ENCODE results near the gene TWNK. TPM values are rescaled to one million over a fixed set of nuclear protein-coding genes. Genes with fewer than 3 reads are reported as not detected.

Gene TWNK
- total RNA-seq, 2 donors from 2014 or later = 1.8 to 2.3 TPM

- Histone ChIP-seq H3K4me1 (peaks cover 34% of the 10 kb centered on the region), H3K27ac (no peak overlapping the region), H3K4me3 (no peak overlapping the region), H3K36me3 (replicated peaks in 1 of 2; ENCODE audit: insufficient read depth in 1 of 2, low read depth in 2 of 2) (peaks cover 0 to 9% of the 10 kb centered on the region in 2 donors), H3K9me3 (no peaks in the 10 kb centered on the region), H3K27me3 (no peaks in the 10 kb centered on the region)
- TF ChIP-seq POLR2A (IDR thresholded peaks at IDR 0.05) = no peak
- TF ChIP-seq CTCF (IDR thresholded peaks at IDR 0.05) = peak; percentile 34 to 79 (median 73)
- DNase-seq (peak in 1 of 4 donors; percentile 22), ATAC-seq (no peak)
- WGBS, 2 donors = 43 to 49% methylated on average over 10 of the region's 10 CpGs
- intact Hi-C loops (cut with DNase I) = no loop called here
These were observed 6.8 kb downstream of the TWNK start for GRCh38 chr10:100993986-100994708.

GRCh38 chr10:100995181-100995580, 7.8 kb downstream of the TWNK start:
- TF ChIP-seq POLR2A (IDR thresholded peaks at IDR 0.05) (no peak), CTCF (IDR thresholded peaks at IDR 0.05) (no peak)
- ATAC-seq = no peak
- Histone ChIP-seq H3K36me3 (replicated peaks in 1 of 2; ENCODE audit: insufficient read depth in 1 of 2, low read depth in 2 of 2) (peaks cover 0 to 9% of the 10 kb centered on the region in 2 donors), H3K27me3 (no peaks in the 10 kb centered on the region), H3K27ac (no peak overlapping the region), H3K4me1 (peaks cover 27% of the 10 kb centered on the region), H3K9me3 (no peaks in the 10 kb centered on the region), H3K4me3 (no peak overlapping the region)
- DNase-seq = no peak
- intact Hi-C loops (cut with DNase I) = no loop called here
- WGBS, 2 donors = 59 to 71% methylated on average over 4 to 6 of the region's 6 CpGs

- no peaks in the 10 kb centered on the region for H3K9me3 ChIP-seq
- no peak for TF ChIP-seq POLR2A (IDR thresholded peaks at IDR 0.05)
- peak in 3 of 7 experiments; percentile 6 to 28 (median 6) for TF ChIP-seq CTCF (IDR thresholded peaks at IDR 0.05)
- peak overlapping the region; percentile 87 to 98 (median 97) for H3K27ac ChIP-seq
- 3 to 8% methylated on average over 16 to 43 of the region's 46 CpGs for WGBS, 2 donors
- no peaks in the 10 kb centered on the region for H3K27me3 ChIP-seq
- peaks cover 42% of the 10 kb centered on the region for H3K4me1 ChIP-seq
- H3K4me3 ChIP-seq = peak overlapping the region; percentile 32 to 61
- intact Hi-C loops (cut with DNase I) = no loop called here
- DNase-seq = peak; percentile 39 to 66 (median 49)
- H3K36me3 ChIP-seq (replicated peaks in 1 of 2; ENCODE audit: insufficient read depth in 1 of 2, low read depth in 2 of 2) = peaks cover 0 to 2% of the 10 kb centered on the region in 2 donors
- ATAC-seq = peak; percentile 7
These were observed 9.5 kb downstream of the TWNK start for GRCh38 chr10:100996678-100997359.

GRCh38 chr10:100997360-100998182, 10.2 kb downstream of the TWNK start:
- H3K27me3 ChIP-seq = no peaks in the 10 kb centered on the region
- H3K4me3 ChIP-seq = peak overlapping the region; percentile 32 to 61
- ATAC-seq (peak; percentile 61), DNase-seq (peak; percentile 78 to 84 (median 82))
- WGBS, 2 donors = 0% methylated on average over 4 to 66 of the region's 66 CpGs
- peak overlapping the region; percentile 87 to 98 (median 97) for H3K27ac ChIP-seq
- H3K36me3 ChIP-seq (replicated peaks in 1 of 2; ENCODE audit: insufficient read depth in 1 of 2, low read depth in 2 of 2) = peaks cover 0 to 2% of the 10 kb centered on the region in 2 donors
- H3K4me1 ChIP-seq = peaks cover 49% of the 10 kb centered on the region
- intact Hi-C loops (cut with DNase I) = no loop called here
- H3K9me3 ChIP-seq = no peaks in the 10 kb centered on the region
- peak; percentile 36 to 64 (median 56) for TF ChIP-seq POLR2A (IDR thresholded peaks at IDR 0.05)
- TF ChIP-seq CTCF (IDR thresholded peaks at IDR 0.05) = peak; percentile 85 to 95 (median 90)
